Astrocyte (in vitro differentiated cells and primary cell): ENCODE measurements around the gene INVS. TPM values are rescaled to one million over a fixed set of nuclear protein-coding genes. Genes with fewer than 3 reads are reported as not detected.
A peak's percentile ranks its signal among the peaks of the same experiment; 100 is the strongest.

Experiments used
- DNase-seq: peaks from one replicate; pipeline ENCODE4 v3.0.0-alpha.2; 2010; ENCODE audit warnings: low read depth
- FAIRE-seq: peaks from 2 replicates; lab custom pipeline; 2011; peaks lifted over from hg19 to GRCh38; lab: Jason Lieb, UNC
- H2AFZ ChIP-seq: 2 replicates; pipeline ENCODE4 v1.6.0; 2012; ENCODE audit warnings: low read depth, low read length, inconsistent platforms
- H3K27ac ChIP-seq: 2 replicates; pipeline ENCODE4 v1.5.1; 2011; ENCODE audit warnings: low read depth, low read length, inconsistent platforms
- H3K27me3 ChIP-seq: 2 replicates; pipeline ENCODE4 v1.6.0; 2011; ENCODE audit warnings: low read length, inconsistent platforms; ENCODE audit not compliant: insufficient read depth
- H3K36me3 ChIP-seq: 2 replicates; pipeline ENCODE4 v1.5.1; 2011; ENCODE audit warnings: low read length, inconsistent platforms; ENCODE audit not compliant: insufficient read depth
- H3K4me1 ChIP-seq: 2 replicates; pipeline ENCODE4 v1.5.1; 2011; ENCODE audit warnings: low read length, inconsistent platforms; ENCODE audit not compliant: insufficient read depth
- H3K4me2 ChIP-seq: 2 replicates; pipeline ENCODE4 v1.6.0; 2012; ENCODE audit warnings: low read length, inconsistent platforms
- H3K4me3 ChIP-seq: 2 replicates; pipeline ENCODE4 v1.5.1; 2011; ENCODE audit warnings: low read depth, mild to moderate bottlenecking, low read length, inconsistent platforms; ENCODE audit not compliant: insufficient read depth
- H3K79me2 ChIP-seq: 2 replicates; pipeline ENCODE4 v1.6.0; 2012; ENCODE audit warnings: mild to moderate bottlenecking, low read length, inconsistent platforms; ENCODE audit not compliant: insufficient read depth
- H3K9ac ChIP-seq: 2 replicates; pipeline ENCODE4 v1.6.0; 2012; ENCODE audit warnings: mild to moderate bottlenecking, low read length, inconsistent platforms
- H3K9me3 ChIP-seq: 2 replicates; pipeline ENCODE4 v1.5.1; 2012; ENCODE audit warnings: low read depth, mild to moderate bottlenecking, low read length, inconsistent platforms; ENCODE audit not compliant: insufficient read depth
- H4K20me1 ChIP-seq: 2 replicates; pipeline ENCODE4 v1.6.0; 2012; ENCODE audit warnings: low read length, inconsistent platforms; ENCODE audit not compliant: insufficient read depth
- H3K27ac Mint-ChIP-seq: one replicate; pipeline ENCODE4 v1.8.0; 2021; ENCODE audit warnings: mild to moderate bottlenecking, mixed read lengths; ENCODE audit not compliant: unreplicated experiment
- H3K27me3 Mint-ChIP-seq: one replicate; pipeline ENCODE4 v1.8.0; 2021; ENCODE audit warnings: low read depth, mixed read lengths; ENCODE audit not compliant: unreplicated experiment
- H3K36me3 Mint-ChIP-seq: one replicate; pipeline ENCODE4 v1.8.0; 2021; ENCODE audit warnings: low read depth, mixed read lengths; ENCODE audit not compliant: unreplicated experiment
- H3K4me1 Mint-ChIP-seq: one replicate; pipeline ENCODE4 v1.8.0; 2021; ENCODE audit warnings: low read depth, mixed read lengths; ENCODE audit not compliant: unreplicated experiment
- H3K4me3 Mint-ChIP-seq: one replicate; pipeline ENCODE4 v1.8.0; 2021; ENCODE audit warnings: mild to moderate bottlenecking, moderate library complexity, mixed read lengths; ENCODE audit not compliant: unreplicated experiment
- H3K9me3 Mint-ChIP-seq: one replicate; pipeline ENCODE4 v1.8.0; 2021; ENCODE audit warnings: mild to moderate bottlenecking, mixed read lengths; ENCODE audit not compliant: unreplicated experiment
- EZH2 ChIP-seq: IDR thresholded peaks from 2 replicates; pipeline ENCODE4 v1.6.1; 2012; ENCODE audit warnings: mild to moderate bottlenecking, low read length, inconsistent platforms; ENCODE audit not compliant: insufficient read depth
- total RNA-seq: library from RNA; stranded (reverse); gene quantifications from 2 replicates; pipeline ENCODE4 v1.2.1, GENCODE V29; 2021
- TF ChIP-seq, protein P1 (sequence below): IDR thresholded peaks from 2 replicates; pipeline ENCODE4 v1.5.1; 2011; ENCODE audit warnings: low read depth, mild to moderate bottlenecking, inconsistent platforms, low read length, moderate library complexity; ENCODE audit not compliant: insufficient read depth

The INVS gene
- total RNA-seq, 1 donor from 2014 or later = 17.5 TPM

DNA sequence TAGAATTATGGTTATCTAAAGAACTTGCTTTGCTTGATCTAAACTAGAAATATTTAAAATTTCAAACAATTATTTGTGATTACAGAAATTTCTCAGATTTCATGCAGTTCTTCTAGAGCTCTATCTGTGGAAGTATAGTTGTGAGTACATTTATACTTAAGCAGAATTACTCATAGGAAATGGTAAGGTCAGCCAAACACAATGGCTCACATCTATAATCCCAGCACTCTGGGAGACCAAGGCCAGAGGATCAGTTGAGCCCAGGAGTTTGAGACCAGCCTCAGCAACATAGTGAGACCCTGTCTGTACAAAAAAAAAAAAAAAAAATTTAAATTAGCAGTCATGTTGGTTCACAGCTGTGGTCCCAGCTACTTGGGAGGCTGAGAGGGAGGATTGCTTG is 71.0 kb downstream of the INVS start:
- Mint-ChIP-seq H3K4me1 (peaks cover 13% of the 10 kb centered on the region), H3K4me3 (no peak overlapping the region), H3K9me3 (peaks cover 14% of the 10 kb centered on the region), H3K36me3 (peaks cover 17% of the 10 kb centered on the region), H3K27me3 (no peaks in the 10 kb centered on the region), H3K27ac (no peak overlapping the region)
- Histone ChIP-seq H3K4me3 (no peak overlapping the region), H3K9ac (no peak overlapping the region), H3K36me3 (no peaks in the 10 kb centered on the region), H3K79me2 (no peaks in the 10 kb centered on the region), H3K4me1 (no peaks in the 10 kb centered on the region), H3K4me2 (no peak overlapping the region), H3K9me3 (no peaks in the 10 kb centered on the region), H3K27me3 (no peaks in the 10 kb centered on the region), H4K20me1 (peaks cover 7% of the 10 kb centered on the region), H3K27ac (no peak overlapping the region), H2AFZ (no peak overlapping the region)
- FAIRE-seq = no peak
- TF ChIP-seq, protein P1, sequence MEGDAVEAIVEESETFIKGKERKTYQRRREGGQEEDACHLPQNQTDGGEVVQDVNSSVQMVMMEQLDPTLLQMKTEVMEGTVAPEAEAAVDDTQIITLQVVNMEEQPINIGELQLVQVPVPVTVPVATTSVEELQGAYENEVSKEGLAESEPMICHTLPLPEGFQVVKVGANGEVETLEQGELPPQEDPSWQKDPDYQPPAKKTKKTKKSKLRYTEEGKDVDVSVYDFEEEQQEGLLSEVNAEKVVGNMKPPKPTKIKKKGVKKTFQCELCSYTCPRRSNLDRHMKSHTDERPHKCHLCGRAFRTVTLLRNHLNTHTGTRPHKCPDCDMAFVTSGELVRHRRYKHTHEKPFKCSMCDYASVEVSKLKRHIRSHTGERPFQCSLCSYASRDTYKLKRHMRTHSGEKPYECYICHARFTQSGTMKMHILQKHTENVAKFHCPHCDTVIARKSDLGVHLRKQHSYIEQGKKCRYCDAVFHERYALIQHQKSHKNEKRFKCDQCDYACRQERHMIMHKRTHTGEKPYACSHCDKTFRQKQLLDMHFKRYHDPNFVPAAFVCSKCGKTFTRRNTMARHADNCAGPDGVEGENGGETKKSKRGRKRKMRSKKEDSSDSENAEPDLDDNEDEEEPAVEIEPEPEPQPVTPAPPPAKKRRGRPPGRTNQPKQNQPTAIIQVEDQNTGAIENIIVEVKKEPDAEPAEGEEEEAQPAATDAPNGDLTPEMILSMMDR = no peak
- no peak for TF ChIP-seq EZH2
- DNase-seq = no peak

DNA sequence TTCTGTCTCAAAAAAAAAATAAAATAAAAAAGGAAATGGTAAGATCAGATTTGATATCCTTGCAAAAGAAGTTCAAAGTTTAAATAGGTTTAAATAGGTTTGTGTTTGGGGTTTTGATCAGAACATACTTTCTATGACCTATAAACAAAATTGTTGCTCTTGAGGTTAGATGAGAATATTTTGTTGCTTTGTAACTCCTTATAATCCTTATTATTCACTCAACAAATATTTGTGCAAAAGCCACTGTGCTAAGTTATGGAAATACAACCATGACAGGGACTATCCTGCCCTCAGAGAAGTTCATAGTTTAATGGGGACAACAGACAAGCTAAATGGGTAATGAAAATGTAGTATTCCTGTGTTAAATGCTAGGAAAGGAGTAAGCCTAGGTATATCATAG is 71.5 kb downstream of the INVS start:
- Mint-ChIP-seq H3K27me3 (no peaks in the 10 kb centered on the region), H3K27ac (no peak overlapping the region), H3K9me3 (peaks cover 14% of the 10 kb centered on the region), H3K36me3 (peaks cover 18% of the 10 kb centered on the region), H3K4me3 (no peak overlapping the region), H3K4me1 (peaks cover 13% of the 10 kb centered on the region)
- no peaks in the 10 kb centered on the region for H3K36me3 ChIP-seq
- H3K4me1 ChIP-seq = no peaks in the 10 kb centered on the region
- no peak overlapping the region for H3K9ac ChIP-seq
- H3K4me3 ChIP-seq = no peak overlapping the region
- no peak overlapping the region for H3K4me2 ChIP-seq
- H2AFZ ChIP-seq = no peak overlapping the region
- H3K27ac ChIP-seq = no peak overlapping the region
- H3K9me3 ChIP-seq = no peaks in the 10 kb centered on the region
- no peaks in the 10 kb centered on the region for H3K27me3 ChIP-seq
- H3K79me2 ChIP-seq = no peaks in the 10 kb centered on the region
- DNase-seq = peak; percentile 24
- TF ChIP-seq, protein P1 = no peak
- no peak for FAIRE-seq
- peaks cover 7% of the 10 kb centered on the region for H4K20me1 ChIP-seq

DNA sequence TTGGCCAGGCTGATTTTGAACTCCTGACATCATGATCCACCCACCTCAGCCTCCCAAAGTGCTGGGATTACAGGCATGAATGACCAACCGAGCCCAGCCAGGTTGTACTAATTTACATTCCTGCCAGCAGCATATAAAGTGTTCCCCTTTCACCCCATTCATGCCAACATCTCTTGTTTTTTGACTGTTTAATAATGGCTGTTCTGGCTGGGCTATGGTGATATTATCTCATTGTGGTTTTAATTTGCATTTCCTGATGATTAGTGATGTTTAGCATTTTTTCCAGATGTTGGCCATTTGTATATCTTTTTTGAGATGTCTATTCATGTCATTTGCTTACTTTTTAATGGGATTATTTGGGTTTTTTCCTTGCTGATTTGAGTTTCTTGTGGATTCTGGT is 87.3 kb downstream of the INVS start:
- Histone ChIP-seq H3K36me3 (no peaks in the 10 kb centered on the region), H2AFZ (no peak overlapping the region), H4K20me1 (no peaks in the 10 kb centered on the region), H3K79me2 (no peaks in the 10 kb centered on the region), H3K27ac (no peak overlapping the region), H3K9me3 (no peaks in the 10 kb centered on the region), H3K27me3 (no peaks in the 10 kb centered on the region), H3K4me2 (no peak overlapping the region), H3K9ac (no peak overlapping the region), H3K4me3 (no peak overlapping the region), H3K4me1 (no peaks in the 10 kb centered on the region)
- DNase-seq (no peak), FAIRE-seq (no peak)
- H3K4me3 Mint-ChIP-seq = no peak overlapping the region
- H3K9me3 Mint-ChIP-seq = peaks cover 12% of the 10 kb centered on the region
- peaks cover 16% of the 10 kb centered on the region for H3K36me3 Mint-ChIP-seq
- TF ChIP-seq EZH2 = no peak
- TF ChIP-seq, protein P1 = no peak
- no peaks in the 10 kb centered on the region for H3K4me1 Mint-ChIP-seq
- H3K27me3 Mint-ChIP-seq = no peaks in the 10 kb centered on the region
- no peak overlapping the region for H3K27ac Mint-ChIP-seq
